ENCODE data around the gene GALE. TPM values are rescaled to one million over a fixed set of nuclear protein-coding genes. Genes with fewer than 3 reads are reported as not detected.

GALE gene
- total and polyA plus RNA-seq, 2 of the 13 experiments (the other 11 are each of a cell fraction or from before 2014, with no cell fraction given): 85.2 to 88.4 TPM

DNA sequence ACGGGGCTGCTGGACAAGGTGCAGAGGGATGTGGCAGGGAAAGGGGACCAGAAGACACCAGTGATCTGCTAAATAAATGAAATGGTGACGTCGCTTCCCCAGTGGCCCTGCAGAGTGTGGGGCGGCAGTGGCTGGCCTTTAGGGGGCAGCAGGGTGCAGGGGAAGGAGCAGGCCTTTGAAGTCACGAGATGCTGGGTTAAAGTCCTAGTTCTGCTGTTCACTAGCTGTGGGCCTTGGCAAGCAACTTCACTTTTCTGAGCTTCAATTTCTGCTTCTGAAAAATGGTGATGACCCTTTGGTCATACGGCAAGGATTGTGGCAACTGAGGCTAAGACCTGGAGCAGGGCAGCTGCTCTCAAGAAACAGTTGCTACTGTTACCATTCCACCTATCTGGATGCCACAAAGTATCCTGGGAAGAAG, 9.2 kb upstream of the GALE start (continued):
- TF ChIP-seq YEATS4 (CRISPR knock-in tag; IDR thresholded peaks at IDR 0.05; ENCODE audit: borderline replicate concordance) (peak; percentile 18; the same call in 1 of the 2 replicates), GATA4 (IDR thresholded peaks at IDR 0.05; ENCODE audit: borderline replicate concordance, low read depth) (no peak), ZC3H13 (CRISPR knock-in tag; IDR thresholded peaks at IDR 0.05) (no peak), SRSF9 (IDR thresholded peaks at IDR 0.05; ENCODE audit: borderline replicate concordance, insufficient read depth, low read depth, low read length, poor library complexity, severe bottlenecking) (no peak), GATAD1 (CRISPR knock-in tag; IDR thresholded peaks at IDR 0.05) (peak; percentile 50; the same call in 1 of the 2 replicates), CREB1 (IDR thresholded peaks at IDR 0.05) (peak; percentile 68), CREB1 (CRISPR knock-in tag; IDR thresholded peaks at IDR 0.05) (peak; percentile 67; the same call in 1 of the 2 replicates), RARG (CRISPR knock-in tag; IDR thresholded peaks at IDR 0.05; ENCODE audit: low read depth) (no peak), RERE (CRISPR knock-in tag; IDR thresholded peaks at IDR 0.05; ENCODE audit: low read depth) (no peak), HMG20B (CRISPR knock-in tag; conservative IDR thresholded peaks at IDR 0.05) (no peak), ZNF414 (CRISPR knock-in tag; IDR thresholded peaks at IDR 0.05) (no peak), BHLHE40 (IDR thresholded peaks at IDR 0.05; ENCODE audit: low read length) (peak; percentile 100)
- TF ChIP-seq, protein P1, sequence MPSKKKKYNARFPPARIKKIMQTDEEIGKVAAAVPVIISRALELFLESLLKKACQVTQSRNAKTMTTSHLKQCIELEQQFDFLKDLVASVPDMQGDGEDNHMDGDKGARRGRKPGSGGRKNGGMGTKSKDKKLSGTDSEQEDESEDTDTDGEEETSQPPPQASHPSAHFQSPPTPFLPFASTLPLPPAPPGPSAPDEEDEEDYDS (CRISPR knock-in tag; IDR thresholded peaks at IDR 0.05): no peak
- TF ChIP-seq, protein P2, sequence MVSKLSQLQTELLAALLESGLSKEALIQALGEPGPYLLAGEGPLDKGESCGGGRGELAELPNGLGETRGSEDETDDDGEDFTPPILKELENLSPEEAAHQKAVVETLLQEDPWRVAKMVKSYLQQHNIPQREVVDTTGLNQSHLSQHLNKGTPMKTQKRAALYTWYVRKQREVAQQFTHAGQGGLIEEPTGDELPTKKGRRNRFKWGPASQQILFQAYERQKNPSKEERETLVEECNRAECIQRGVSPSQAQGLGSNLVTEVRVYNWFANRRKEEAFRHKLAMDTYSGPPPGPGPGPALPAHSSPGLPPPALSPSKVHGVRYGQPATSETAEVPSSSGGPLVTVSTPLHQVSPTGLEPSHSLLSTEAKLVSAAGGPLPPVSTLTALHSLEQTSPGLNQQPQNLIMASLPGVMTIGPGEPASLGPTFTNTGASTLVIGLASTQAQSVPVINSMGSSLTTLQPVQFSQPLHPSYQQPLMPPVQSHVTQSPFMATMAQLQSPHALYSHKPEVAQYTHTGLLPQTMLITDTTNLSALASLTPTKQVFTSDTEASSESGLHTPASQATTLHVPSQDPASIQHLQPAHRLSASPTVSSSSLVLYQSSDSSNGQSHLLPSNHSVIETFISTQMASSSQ (IDR thresholded peaks at IDR 0.05; ENCODE audit: low read depth): 0 out of 2 replicates have a peak, but pooled peaks have one; percentile 23
- TF ChIP-seq, protein P2 (CRISPR knock-in tag; IDR thresholded peaks at IDR 0.05; ENCODE audit: borderline replicate concordance): no peak
